ENCODE data around the gene CARD9.

The CARD9 gene

GRCh38 chr9:136395345-136396218 lies 22.1 kb upstream of the CARD9 start:
- CTCF ChIA-PET, result no interaction called here
- Mint-ChIP-seq H3K27me3 (no peaks in the 10 kb centered on the region), H3K4me3 (no peak overlapping the region), H3K27ac (no peak overlapping the region), H3K4me1 (peaks cover 21% of the 10 kb centered on the region), H3K9me3 (no peaks in the 10 kb centered on the region), H3K36me3 (peaks cover 25% of the 10 kb centered on the region)
- no peak for DNase-seq

- no peak overlapping the region for H3K4me3 Mint-ChIP-seq
- H3K4me1 Mint-ChIP-seq, result peaks cover 17% of the 10 kb centered on the region
- no peaks in the 10 kb centered on the region for H3K27me3 Mint-ChIP-seq
- no peak overlapping the region for H3K27ac Mint-ChIP-seq
- CTCF ChIA-PET, result no interaction called here
- no peak for DNase-seq
- peaks cover 26% of the 10 kb centered on the region for H3K36me3 Mint-ChIP-seq
- no peaks in the 10 kb centered on the region for H3K9me3 Mint-ChIP-seq
Observed at GRCh38 chr9:136395020-136395340, 21.5 kb upstream of the CARD9 start.

- Mint-ChIP-seq H3K4me3 (no peak overlapping the region), H3K4me1 (peaks cover 17% of the 10 kb centered on the region), H3K27ac (no peak overlapping the region), H3K27me3 (no peaks in the 10 kb centered on the region), H3K9me3 (no peaks in the 10 kb centered on the region), H3K36me3 (peaks cover 29% of the 10 kb centered on the region)
- no peak for DNase-seq
- CTCF ChIA-PET, result no interaction called here
Observed at GRCh38 chr9:136394312-136395019, 21.0 kb upstream of the CARD9 start.

- CTCF ChIA-PET, result interaction anchor here (1.0 kb wide), 1 partner anchor 8 kb away, joined by 4 read pairs; no protein-coding TSS in a partner anchor
- no peaks in the 10 kb centered on the region for H3K9me3 Mint-ChIP-seq
- no peak overlapping the region for H3K27ac Mint-ChIP-seq
- peaks cover 26% of the 10 kb centered on the region for H3K36me3 Mint-ChIP-seq
- no peak overlapping the region for H3K4me3 Mint-ChIP-seq
- H3K27me3 Mint-ChIP-seq, result no peaks in the 10 kb centered on the region
- peaks cover 8% of the 10 kb centered on the region for H3K4me1 Mint-ChIP-seq
- no peak for DNase-seq
Observed at GRCh38 chr9:136393531-136393930, 20.1 kb upstream of the CARD9 start.

- Mint-ChIP-seq H3K4me3 (no peak overlapping the region), H3K36me3 (peaks cover 29% of the 10 kb centered on the region), H3K27ac (no peak overlapping the region), H3K27me3 (no peaks in the 10 kb centered on the region), H3K9me3 (no peaks in the 10 kb centered on the region), H3K4me1 (peaks cover 2% of the 10 kb centered on the region)
- no peak for DNase-seq
- CTCF ChIA-PET, result interaction anchor here (1.0 kb wide), 1 partner anchor 9 kb away, joined by 4 read pairs; no protein-coding TSS in a partner anchor
Observed at GRCh38 chr9:136392538-136393449, 19.3 kb upstream of the CARD9 start.

- H3K4me3 Mint-ChIP-seq, result no peak overlapping the region
- no peaks in the 10 kb centered on the region for H3K9me3 Mint-ChIP-seq
- no peaks in the 10 kb centered on the region for H3K4me1 Mint-ChIP-seq
- peaks cover 32% of the 10 kb centered on the region for H3K36me3 Mint-ChIP-seq
- no peaks in the 10 kb centered on the region for H3K27me3 Mint-ChIP-seq
- CTCF ChIA-PET, result no interaction called here
- no peak overlapping the region for H3K27ac Mint-ChIP-seq
- no peak for DNase-seq
Observed at GRCh38 chr9:136391737-136392537, 18.5 kb upstream of the CARD9 start.

GRCh38 chr9:136389396-136389795 lies 15.9 kb upstream of the CARD9 start:
- Mint-ChIP-seq H3K36me3 (peaks cover 34% of the 10 kb centered on the region), H3K27ac (no peak overlapping the region), H3K4me3 (no peak overlapping the region), H3K9me3 (no peaks in the 10 kb centered on the region), H3K4me1 (no peaks in the 10 kb centered on the region), H3K27me3 (no peaks in the 10 kb centered on the region)
- no peak for DNase-seq
- CTCF ChIA-PET, result interaction anchor here (1.3 to 2.0 kb wide), 2 partner anchors 10 to 12 kb away, joined by 4 to 6 read pairs; no protein-coding TSS in a partner anchor

- no peaks in the 10 kb centered on the region for H3K27me3 Mint-ChIP-seq
- H3K27ac Mint-ChIP-seq, result no peak overlapping the region
- H3K4me1 Mint-ChIP-seq, result no peaks in the 10 kb centered on the region
- H3K36me3 Mint-ChIP-seq, result peaks cover 36% of the 10 kb centered on the region
- no peak for DNase-seq
- CTCF ChIA-PET, result interaction anchor here (1.5 kb wide), 1 partner anchor 22 kb away, joined by 4 read pairs; no protein-coding TSS in a partner anchor
- no peak overlapping the region for H3K4me3 Mint-ChIP-seq
- H3K9me3 Mint-ChIP-seq, result no peaks in the 10 kb centered on the region
Observed at GRCh38 chr9:136387217-136387616, 13.7 kb upstream of the CARD9 start.

- CTCF ChIA-PET, result no interaction called here
- Mint-ChIP-seq H3K4me3 (no peak overlapping the region), H3K36me3 (peaks cover 28% of the 10 kb centered on the region), H3K9me3 (no peaks in the 10 kb centered on the region), H3K27ac (no peak overlapping the region), H3K4me1 (no peaks in the 10 kb centered on the region), H3K27me3 (no peaks in the 10 kb centered on the region)
- DNase-seq, result no peak
Observed at GRCh38 chr9:136386018-136386417, 12.5 kb upstream of the CARD9 start.

- no peak overlapping the region for H3K4me3 Mint-ChIP-seq
- H3K4me1 Mint-ChIP-seq, result no peaks in the 10 kb centered on the region
- CTCF ChIA-PET, result no interaction called here
- H3K27ac Mint-ChIP-seq, result no peak overlapping the region
- no peaks in the 10 kb centered on the region for H3K27me3 Mint-ChIP-seq
- DNase-seq, result no peak
- no peaks in the 10 kb centered on the region for H3K9me3 Mint-ChIP-seq
- peaks cover 27% of the 10 kb centered on the region for H3K36me3 Mint-ChIP-seq
Observed at GRCh38 chr9:136385015-136385414, 11.5 kb upstream of the CARD9 start.

- Mint-ChIP-seq H3K9me3 (no peaks in the 10 kb centered on the region), H3K27me3 (no peaks in the 10 kb centered on the region), H3K4me3 (no peak overlapping the region), H3K36me3 (peaks cover 22% of the 10 kb centered on the region), H3K27ac (no peak overlapping the region), H3K4me1 (no peaks in the 10 kb centered on the region)
- no peak for DNase-seq
- CTCF ChIA-PET, result no interaction called here
Observed at GRCh38 chr9:136383436-136383835, 10.0 kb upstream of the CARD9 start.

GRCh38 chr9:136381966-136382513 lies 8.6 kb upstream of the CARD9 start:
- CTCF ChIA-PET, result no interaction called here
- H3K27me3 Mint-ChIP-seq, result no peaks in the 10 kb centered on the region
- H3K9me3 Mint-ChIP-seq, result no peaks in the 10 kb centered on the region
- DNase-seq, result no peak
- peaks cover 15% of the 10 kb centered on the region for H3K36me3 Mint-ChIP-seq
- no peak overlapping the region for H3K27ac Mint-ChIP-seq
- H3K4me3 Mint-ChIP-seq, result no peak overlapping the region
- no peaks in the 10 kb centered on the region for H3K4me1 Mint-ChIP-seq

GRCh38 chr9:136381311-136381710 lies 7.8 kb upstream of the CARD9 start:
- peaks cover 11% of the 10 kb centered on the region for H3K36me3 Mint-ChIP-seq
- no peaks in the 10 kb centered on the region for H3K27me3 Mint-ChIP-seq
- no peak for DNase-seq
- no peak overlapping the region for H3K4me3 Mint-ChIP-seq
- CTCF ChIA-PET, result no interaction called here
- no peaks in the 10 kb centered on the region for H3K9me3 Mint-ChIP-seq
- no peak overlapping the region for H3K27ac Mint-ChIP-seq
- no peaks in the 10 kb centered on the region for H3K4me1 Mint-ChIP-seq

Measured in activated naive CD4-positive, alpha-beta T cell treated with anti-CD3 and anti-CD28 coated beads, Interleukin-2, amount 10 ng/mL, durations not matched to agents 7 days and 5 days (primary cell).